Measurements from ENCODE around the gene LIFR.
"Not testable (repeated sequence)": the region's sequence is repeated elsewhere in the genome, so short reads cannot be mapped to it uniquely, and the experiment has no call there.

Gene LIFR

DNA sequence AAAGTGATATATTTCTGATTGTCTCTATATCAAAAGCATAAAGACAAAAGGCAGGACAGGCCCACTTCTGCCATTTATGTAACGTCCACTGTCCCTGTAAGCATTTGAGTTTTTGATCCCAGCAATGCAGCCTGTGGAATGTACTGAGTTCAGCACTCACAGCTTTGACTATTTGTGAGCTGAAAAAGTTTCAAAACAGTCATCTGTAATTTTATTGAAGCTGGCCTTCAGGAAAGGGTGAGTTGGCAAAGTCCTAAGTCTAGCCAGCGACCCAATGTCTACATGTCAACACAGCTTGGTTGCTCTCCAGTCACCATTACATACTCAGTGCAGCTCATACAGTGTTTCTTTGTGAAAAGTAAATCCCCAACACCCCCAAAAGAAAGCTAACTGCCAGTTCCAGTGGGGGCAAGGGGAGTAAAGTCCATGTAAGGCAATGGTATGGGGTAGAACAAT, 9.7 kb downstream of the LIFR start:
- no peak for DNase-seq

- DNase-seq, result no peak
Observed at GRCh38 chr5:38543886-38544285, 12.6 kb downstream of the LIFR start.

- DNase-seq, result no peak
Observed at GRCh38 chr5:38543074-38543473, 13.4 kb downstream of the LIFR start.

DNA sequence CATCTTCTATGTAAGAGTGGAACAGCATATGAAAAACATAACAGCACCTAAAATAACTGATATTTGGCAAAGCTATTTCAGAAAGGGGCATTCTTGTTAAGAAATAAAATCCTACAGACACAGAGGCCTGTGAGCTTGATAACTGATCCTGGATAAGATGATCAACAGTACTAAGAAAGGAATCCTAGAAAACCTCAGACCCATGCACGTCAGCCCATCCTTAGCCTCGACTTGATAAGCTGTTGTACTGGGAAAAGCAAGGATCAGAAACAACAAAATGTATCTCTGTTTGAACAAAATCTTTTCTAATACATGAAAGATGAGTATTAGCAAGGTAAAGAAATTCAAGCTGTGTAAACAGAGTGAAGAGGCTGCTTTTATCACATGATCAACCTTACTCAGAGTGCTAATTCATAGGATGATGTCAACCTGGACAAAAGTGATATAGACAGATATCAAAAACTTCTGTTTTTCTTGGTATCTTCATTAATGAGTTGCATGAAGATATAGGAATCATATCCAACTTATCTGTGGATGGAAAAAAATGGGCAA, 15.2 kb downstream of the LIFR start:
- no peak for DNase-seq

GRCh38 chr5:38540314-38540713, 16.1 kb downstream of the LIFR start:
- no peak for DNase-seq

DNA sequence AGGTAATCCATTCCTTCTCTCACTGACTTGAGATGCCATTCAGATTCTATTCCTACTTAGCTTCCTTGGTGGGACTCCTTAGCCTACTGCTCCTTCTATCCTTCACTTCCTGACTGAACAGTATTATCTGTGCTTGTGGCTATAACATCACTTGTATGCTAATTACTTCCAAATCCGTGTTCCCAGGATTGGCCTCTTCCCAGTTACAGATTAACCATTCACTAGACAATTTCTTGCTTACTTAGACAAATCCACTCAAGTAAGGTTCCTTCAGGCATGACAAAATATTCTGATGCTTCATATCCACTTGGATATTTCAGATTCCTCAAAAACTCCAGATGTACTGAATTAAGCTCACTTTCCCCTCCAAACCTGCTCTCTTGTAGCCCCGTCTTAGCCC, 18.3 kb downstream of the LIFR start:
- DNase-seq, result no peak

- DNase-seq, result no peak
Observed at GRCh38 chr5:38537505-38537904, 18.9 kb downstream of the LIFR start.

DNA sequence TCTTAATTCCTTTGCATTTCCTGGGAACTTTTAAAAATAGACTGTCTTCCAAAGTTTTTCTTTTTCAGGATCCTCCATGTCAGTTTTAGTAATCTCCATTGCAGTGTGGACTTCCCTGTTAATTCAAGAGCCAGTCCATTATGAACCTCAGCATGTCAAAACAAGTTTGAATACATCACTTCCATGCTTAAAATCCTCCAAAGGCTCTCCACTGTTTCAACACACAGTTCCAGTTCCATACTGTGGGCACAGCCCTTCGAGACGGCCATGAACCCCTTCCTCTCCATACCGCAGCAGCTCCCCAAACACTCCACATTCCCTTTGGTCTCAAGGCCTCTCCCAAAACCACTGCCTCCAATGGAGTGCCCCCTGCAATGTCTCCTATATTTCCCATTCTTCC, 19.5 kb downstream of the LIFR start:
- no peak for DNase-seq

DNA sequence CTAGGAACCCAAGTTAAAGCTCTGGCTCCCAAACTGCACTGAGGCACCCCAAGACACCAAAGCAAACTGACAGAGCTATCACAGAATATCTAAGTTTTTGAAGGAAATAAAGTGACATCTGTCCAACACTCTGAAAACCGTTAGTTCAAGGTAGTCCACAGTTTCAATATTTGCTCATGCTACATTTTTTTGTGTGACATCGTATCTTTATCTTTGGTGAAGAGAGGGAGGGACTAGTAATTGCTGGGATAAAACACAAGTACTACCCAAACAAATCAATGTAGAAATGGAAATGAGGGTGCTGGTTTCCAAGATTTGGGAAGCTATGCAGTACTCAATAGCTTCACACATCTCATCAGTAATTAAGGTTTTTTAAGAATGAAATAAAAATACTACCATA, 20.6 kb downstream of the LIFR start:
- no peak for DNase-seq

DNA sequence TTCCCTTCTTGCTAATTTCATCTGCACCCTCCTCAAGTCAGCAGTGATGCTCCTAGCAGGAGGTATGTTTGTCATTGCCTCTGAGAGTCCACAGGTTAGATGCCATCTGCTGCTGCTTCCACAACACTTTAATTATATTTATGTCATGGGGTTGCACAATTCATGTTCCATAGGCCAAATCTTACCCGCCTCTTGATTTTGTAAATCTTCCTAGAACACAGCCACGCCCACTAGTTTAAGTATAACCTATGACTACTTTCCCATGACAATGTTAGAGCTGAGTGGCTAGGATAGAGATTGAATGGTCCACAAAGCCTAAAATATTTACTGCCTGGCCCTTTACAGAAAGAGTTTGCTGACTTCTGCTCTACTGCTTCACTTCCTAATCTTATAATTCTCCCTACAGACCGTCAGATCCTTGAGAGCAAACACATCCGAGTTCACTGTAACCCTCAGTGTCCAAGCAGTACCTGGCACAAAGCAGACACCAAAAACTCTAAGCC, 21.1 kb downstream of the LIFR start:
- no peak for DNase-seq

DNA sequence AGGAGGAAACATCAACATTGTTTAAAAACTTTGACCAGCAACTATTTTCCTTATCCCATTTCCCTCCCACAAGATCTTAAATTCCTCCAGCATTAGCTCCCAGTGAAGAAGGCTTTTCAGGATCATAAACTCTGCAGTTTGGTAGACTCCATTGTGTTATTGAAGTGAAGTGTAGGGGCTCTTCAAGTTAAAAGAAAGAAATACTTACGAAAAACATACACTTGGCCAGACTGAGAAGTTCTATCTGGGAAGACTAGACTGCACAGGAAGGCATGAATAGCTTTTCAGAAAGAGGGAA, 22.3 kb downstream of the LIFR start:
- DNase-seq, result no peak

- no peak for DNase-seq
Observed at GRCh38 chr5:38533286-38534155, 22.9 kb downstream of the LIFR start.

- DNase-seq, result peak; percentile 43
Observed at GRCh38 chr5:38532165-38532669, 24.2 kb downstream of the LIFR start.

DNA sequence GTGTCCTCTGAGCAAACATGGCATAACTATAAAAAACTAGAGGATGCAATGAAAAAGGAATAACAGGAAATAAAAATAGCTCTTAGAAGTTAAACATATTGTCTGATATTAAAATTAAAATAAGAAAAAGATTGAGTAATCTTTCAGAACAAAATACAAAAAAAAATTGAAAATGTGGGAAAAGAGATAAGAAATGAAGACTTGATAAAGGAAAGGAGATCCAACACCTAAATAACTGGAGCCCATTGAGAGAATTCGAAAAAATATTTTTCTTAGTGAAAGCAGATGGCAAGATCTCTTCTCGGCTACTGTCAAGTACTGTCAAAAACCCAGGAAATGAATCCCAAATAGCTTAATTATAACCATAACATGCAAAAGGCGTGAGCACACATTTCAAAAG, 24.9 kb downstream of the LIFR start:
- DNase-seq, result no peak

DNA sequence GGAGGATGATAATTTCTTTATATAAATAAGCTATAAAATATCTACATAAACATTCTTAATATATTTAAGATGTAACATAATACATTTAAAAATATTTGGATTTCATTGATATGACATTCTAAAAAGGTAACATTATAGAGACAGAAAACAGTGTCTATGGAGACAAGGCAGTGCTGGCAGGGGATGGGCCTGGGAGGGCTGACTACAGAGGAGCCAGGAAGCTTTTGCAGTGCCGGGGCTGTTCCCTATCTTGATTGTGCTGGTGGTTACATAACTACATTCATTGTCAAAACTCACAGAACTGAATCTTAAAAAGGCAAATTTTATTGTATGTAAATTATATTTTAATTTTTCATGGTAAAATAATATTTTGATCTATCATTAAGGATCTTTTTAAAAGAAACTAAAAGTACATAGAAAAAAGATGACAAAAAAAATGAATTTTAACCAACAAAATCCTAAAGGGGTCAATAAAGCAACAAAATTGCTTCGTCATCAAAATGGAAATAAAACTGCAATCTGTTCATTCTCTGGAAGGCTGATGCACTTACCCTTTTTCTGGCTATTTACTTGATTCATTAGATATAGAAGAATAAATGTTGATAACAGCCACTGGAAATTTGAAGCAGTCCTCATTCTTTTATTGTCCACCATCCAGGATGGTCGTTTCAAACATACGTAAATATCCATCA, 26.3 kb downstream of the LIFR start:
- DNase-seq, result no peak

GRCh38 chr5:38528162-38528703, 28.2 kb downstream of the LIFR start:
- no peak for DNase-seq

- no peak for DNase-seq
Observed at GRCh38 chr5:38527475-38527874, 29.0 kb downstream of the LIFR start.

- DNase-seq, result no peak
Observed at GRCh38 chr5:38524022-38524421, 32.4 kb downstream of the LIFR start.

DNA sequence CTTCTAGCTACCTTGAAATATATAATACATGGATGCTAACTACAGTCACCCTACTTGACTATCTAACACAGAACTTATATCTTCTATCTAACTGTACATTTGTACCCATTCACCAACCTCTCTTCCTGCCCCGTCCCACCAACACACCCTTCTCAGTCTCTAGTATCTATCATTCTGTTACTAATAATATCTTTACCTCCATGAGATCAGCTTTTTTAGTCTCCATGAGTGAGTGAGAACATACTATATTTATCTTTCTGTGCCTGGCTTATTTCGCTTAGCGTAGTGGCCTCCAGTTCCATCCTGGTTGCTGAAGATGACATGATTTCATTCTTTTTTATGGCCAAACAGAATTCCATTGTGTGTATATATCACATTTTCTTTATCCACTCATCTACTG, 37.0 kb downstream of the LIFR start:
- DNase-seq, result no peak

DNA sequence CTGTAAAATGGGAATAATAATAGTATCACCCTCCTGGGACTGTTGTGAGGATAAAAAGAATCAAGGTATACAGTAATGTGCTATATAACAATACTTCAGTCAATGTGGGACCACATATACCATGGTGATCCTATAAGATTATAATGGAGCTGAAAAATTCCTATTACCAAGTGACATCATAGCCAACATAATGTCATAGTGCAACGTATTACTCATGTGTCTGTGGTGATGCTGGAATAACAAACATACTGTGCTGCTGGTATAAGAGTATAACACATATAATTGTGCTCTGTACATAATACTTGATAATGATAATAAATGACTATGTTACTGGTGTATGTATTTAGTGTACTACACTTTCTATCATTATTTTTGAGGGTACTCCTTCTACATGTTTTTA, 38.1 kb downstream of the LIFR start:
- DNase-seq, result no peak

- not testable (repeated sequence) for DNase-seq
Observed at GRCh38 chr5:38516649-38517048, 39.8 kb downstream of the LIFR start.

- DNase-seq, result no peak
Observed at GRCh38 chr5:38515646-38516045, 40.8 kb downstream of the LIFR start.

- no peak for DNase-seq
Observed at GRCh38 chr5:38515092-38515491, 41.4 kb downstream of the LIFR start.

DNA sequence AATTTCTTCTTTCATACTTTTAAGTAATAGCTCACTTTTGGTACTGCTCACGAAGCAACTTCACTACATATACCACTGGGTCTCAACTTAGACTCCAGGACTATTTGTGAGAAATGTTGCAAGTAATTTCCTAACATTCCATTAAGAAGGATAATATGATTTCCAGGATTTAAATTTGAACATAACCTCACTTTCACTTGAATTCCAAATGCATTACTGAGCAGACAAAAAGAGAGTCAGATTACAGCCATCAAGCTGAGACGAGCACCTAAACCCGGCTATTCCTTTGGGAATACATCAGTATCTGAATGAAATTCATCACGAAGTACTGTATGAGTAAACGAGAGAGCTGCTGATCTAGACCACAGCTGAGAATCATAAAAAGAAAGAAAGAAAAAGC, 47.3 kb downstream of the LIFR start:
- no peak for DNase-seq
